ENCODE results near the gene CCDC141.
A peak's percentile ranks its signal among the peaks of the same experiment; 100 is the strongest.
"Not testable (repeated sequence)": the region's sequence is repeated elsewhere in the genome, so short reads cannot be mapped to it uniquely, and the experiment has no call there.

CCDC141 gene

GRCh38 chr2:178992719-178993118, 57.2 kb downstream of the CCDC141 start:
- H3K4me3 ChIP-seq (ENCODE audit: low read depth, low read length) = not testable (repeated sequence)
- DNase-seq (ENCODE audit: low read depth) = peak; percentile 0

- DNase-seq (ENCODE audit: low read depth) = no peak
- no peak overlapping the region for H3K4me3 ChIP-seq (ENCODE audit: low read depth, low read length)
Measured at GRCh38 chr2:178990533-178991241, 59.2 kb downstream of the CCDC141 start.

GRCh38 chr2:178989424-178989823, 60.5 kb downstream of the CCDC141 start:
- not testable (repeated sequence) for H3K4me3 ChIP-seq (ENCODE audit: low read depth, low read length); DNase-seq (ENCODE audit: low read depth)

- H3K4me3 ChIP-seq (ENCODE audit: low read depth, low read length); DNase-seq (ENCODE audit: low read depth): not testable (repeated sequence)
Measured at GRCh38 chr2:178982652-178983051, 67.3 kb downstream of the CCDC141 start.

- no peak for DNase-seq (ENCODE audit: low read depth)
- H3K4me3 ChIP-seq (ENCODE audit: low read depth, low read length) = no peak overlapping the region
Measured at GRCh38 chr2:178980815-178981214, 69.1 kb downstream of the CCDC141 start.

GRCh38 chr2:178978667-178979066, 71.3 kb downstream of the CCDC141 start:
- H3K4me3 ChIP-seq (ENCODE audit: low read depth, low read length) = no peak overlapping the region
- no peak for DNase-seq (ENCODE audit: low read depth)

- no peak for DNase-seq (ENCODE audit: low read depth)
- H3K4me3 ChIP-seq (ENCODE audit: low read depth, low read length) = no peak overlapping the region
Measured at GRCh38 chr2:178976351-178976750, 73.6 kb downstream of the CCDC141 start.

- H3K4me3 ChIP-seq (ENCODE audit: low read depth, low read length) = no peak overlapping the region
- DNase-seq (ENCODE audit: low read depth) = no peak
Measured at GRCh38 chr2:178962805-178963433, 87.0 kb downstream of the CCDC141 start.

- DNase-seq (ENCODE audit: low read depth) = no peak
- no peak overlapping the region for H3K4me3 ChIP-seq (ENCODE audit: low read depth, low read length)
Measured at GRCh38 chr2:178962152-178962551, 87.8 kb downstream of the CCDC141 start.

GRCh38 chr2:178954049-178954448, 95.9 kb downstream of the CCDC141 start:
- no peak for DNase-seq (ENCODE audit: low read depth)
- no peak overlapping the region for H3K4me3 ChIP-seq (ENCODE audit: low read depth, low read length)

GRCh38 chr2:178951266-178952006, 98.5 kb downstream of the CCDC141 start:
- no peak overlapping the region for H3K4me3 ChIP-seq (ENCODE audit: low read depth, low read length)
- no peak for DNase-seq (ENCODE audit: low read depth)

GRCh38 chr2:178949584-178949983, 100.4 kb downstream of the CCDC141 start:
- no peak overlapping the region for H3K4me3 ChIP-seq (ENCODE audit: low read depth, low read length)
- no peak for DNase-seq (ENCODE audit: low read depth)

GRCh38 chr2:178949151-178949550, 100.8 kb downstream of the CCDC141 start:
- no peak overlapping the region for H3K4me3 ChIP-seq (ENCODE audit: low read depth, low read length)
- no peak for DNase-seq (ENCODE audit: low read depth)

- DNase-seq (ENCODE audit: low read depth) = no peak
- H3K4me3 ChIP-seq (ENCODE audit: low read depth, low read length) = no peak overlapping the region
Measured at GRCh38 chr2:178947006-178947405, 102.9 kb downstream of the CCDC141 start.

GRCh38 chr2:178946494-178946893, 103.4 kb downstream of the CCDC141 start:
- peak; percentile 22 for DNase-seq (ENCODE audit: low read depth)
- H3K4me3 ChIP-seq (ENCODE audit: low read depth, low read length) = no peak overlapping the region

- H3K4me3 ChIP-seq (ENCODE audit: low read depth, low read length) = no peak overlapping the region
- DNase-seq (ENCODE audit: low read depth) = no peak
Measured at GRCh38 chr2:178943745-178944144, 106.2 kb downstream of the CCDC141 start.

- no peak overlapping the region for H3K4me3 ChIP-seq (ENCODE audit: low read depth, low read length)
- DNase-seq (ENCODE audit: low read depth) = no peak
Measured at GRCh38 chr2:178934571-178934970, 115.4 kb downstream of the CCDC141 start.

- no peak for DNase-seq (ENCODE audit: low read depth)
- no peak overlapping the region for H3K4me3 ChIP-seq (ENCODE audit: low read depth, low read length)
Measured at GRCh38 chr2:178933493-178933892, 116.4 kb downstream of the CCDC141 start.

- no peak overlapping the region for H3K4me3 ChIP-seq (ENCODE audit: low read depth, low read length)
- DNase-seq (ENCODE audit: low read depth) = no peak
Measured at GRCh38 chr2:178928077-178928476, 121.9 kb downstream of the CCDC141 start.

- DNase-seq (ENCODE audit: low read depth) = no peak
- H3K4me3 ChIP-seq (ENCODE audit: low read depth, low read length) = no peak overlapping the region
Measured at GRCh38 chr2:178927173-178927572, 122.8 kb downstream of the CCDC141 start.

GRCh38 chr2:178924817-178925216, 125.1 kb downstream of the CCDC141 start:
- no peak for DNase-seq (ENCODE audit: low read depth)
- H3K4me3 ChIP-seq (ENCODE audit: low read depth, low read length) = no peak overlapping the region

All from skeletal muscle cell (primary cell).